Loucy (cell line): ENCODE data around the gene SLC19A3.
"Not testable (repeated sequence)": the region's sequence is repeated elsewhere in the genome, so short reads cannot be mapped to it uniquely, and the experiment has no call there.

Experiments used
- CTCF ChIP-seq: fragments of 200-600 bp; sonication (generic); conservative IDR thresholded peaks from 2 replicates; pipeline ENCODE4 v1.5.1; 2014; ENCODE audit warnings: mild to moderate bottlenecking, antibody characterized with exemption, low read length
- EZH2phosphoT487 ChIP-seq: fragments of 200-600 bp; IDR thresholded peaks from 2 replicates; pipeline ENCODE4 v1.6.1; 2018; ENCODE audit warnings: antibody characterized with exemption, mild to moderate bottlenecking, moderate library complexity, borderline replicate concordance

- not testable (repeated sequence) for TF ChIP-seq CTCF, EZH2phosphoT487
These were observed 22.9 kb upstream of the SLC19A3 start for GRCh38 chr2:227740705-227741104.
